PC-3 (cell line): ENCODE data around the gene OXCT2. TPM values are rescaled to one million over a fixed set of nuclear protein-coding genes. Genes with fewer than 3 reads are reported as not detected.

Experiments used
- ATAC-seq: fragments of 200-7000 bp; cut with Tn5 transposase; 2 replicates; pipeline ENCODE4 v1.9.1; 2020; ENCODE audit warnings: mild to moderate bottlenecking, moderate library complexity
- BruUV-seq: library from RNA; stranded (reverse); fragments of 400-500 nt; replicated peaks from 2 replicates; lab custom pipeline; 2021; lab: Mats Ljungman, UMichigan
- CTCF ChIA-PET: fragments of 300-600 bp; sonication (Branson Sonifier 250); formaldehyde crosslinking; loops from one replicate; lab custom pipeline; 2022; ENCODE audit warnings: antibody characterized with exemption; lab: Charles Lee
- POLR2A ChIA-PET: fragments of 300-600 bp; sonication (Branson Sonifier 250); formaldehyde crosslinking; loops from one replicate; lab custom pipeline; 2022; ENCODE audit warnings: antibody characterized with exemption; ENCODE audit not compliant: unreplicated experiment; lab: Charles Lee
- DNase-seq: peaks from one replicate; pipeline ENCODE4 v3.0.0-alpha.2; 2015
- H2AFZ ChIP-seq: fragments of 300-600 bp; sonication (generic); 2 replicates; pipeline ENCODE4 v1.6.0; 2016; ENCODE audit warnings: antibody characterized with exemption, low read length
- H3F3A ChIP-seq: fragments of 300-600 bp; sonication (generic); one replicate; pipeline ENCODE4 v1.6.0; 2017; ENCODE audit warnings: antibody characterized with exemption, low read length, control low read depth, mild to moderate bottlenecking; ENCODE audit not compliant: unreplicated experiment
- H3K27ac ChIP-seq: fragments of 300-600 bp; sonication (generic); 2 replicates; pipeline ENCODE4 v1.5.1; 2016; ENCODE audit warnings: mild to moderate bottlenecking, low read length
- H3K27me3 ChIP-seq: fragments of 300-600 bp; sonication (generic); 2 replicates; pipeline ENCODE4 v1.6.1; 2016; ENCODE audit warnings: low read length, mixed read lengths
- H3K36me3 ChIP-seq: fragments of 300-600 bp; sonication (generic); 2 replicates; pipeline ENCODE4 v1.6.1; 2016; ENCODE audit warnings: low read depth, mixed run types, low read length, mixed read lengths
- H3K4me1 ChIP-seq: fragments of 300-600 bp; sonication (generic); 2 replicates; pipeline ENCODE4 v1.5.1; 2016; ENCODE audit warnings: low read length; ENCODE audit not compliant: insufficient read depth
- H3K4me2 ChIP-seq: fragments of 300-600 bp; sonication (generic); 2 replicates; pipeline ENCODE4 v1.6.0; 2016; ENCODE audit warnings: low read length
- H3K4me3 ChIP-seq: fragments of 300-600 bp; sonication (generic); 2 replicates; pipeline ENCODE4 v1.5.1; 2016; ENCODE audit warnings: mild to moderate bottlenecking, low read length, mixed read lengths
- H3K79me2 ChIP-seq: fragments of 300-600 bp; sonication (generic); 2 replicates; pipeline ENCODE4 v1.6.1; 2017; ENCODE audit warnings: low read length, mixed read lengths
- H3K9ac ChIP-seq: fragments of 300-600 bp; sonication (generic); 2 replicates; pipeline ENCODE4 v1.6.0; 2016; ENCODE audit warnings: mild to moderate bottlenecking, low read length
- H3K9me2 ChIP-seq: fragments of 300-600 bp; sonication (generic); replicated peaks from 2 replicates; pipeline ENCODE4 v1.6.1; 2016; ENCODE audit warnings: mixed run types, low read length, mixed read lengths
- H3K9me3 ChIP-seq: fragments of 300-600 bp; sonication (generic); 2 replicates; pipeline ENCODE4 v1.6.1; 2016; ENCODE audit warnings: low read length, mixed read lengths
- H4K20me1 ChIP-seq: fragments of 300-600 bp; sonication (generic); 2 replicates; pipeline ENCODE4 v1.6.1; 2016; ENCODE audit warnings: low read length, mixed read lengths
- CTCF ChIP-seq: fragments of 300-600 bp; sonication (generic); conservative IDR thresholded peaks from 2 replicates; pipeline ENCODE4 v1.5.1; 2017; ENCODE audit warnings: antibody characterized with exemption, low read depth, mild to moderate bottlenecking, low read length
- EZH2 ChIP-seq: fragments of 300-600 bp; sonication (generic); IDR thresholded peaks from one replicate; pipeline ENCODE4 v1.6.1; 2017; ENCODE audit warnings: antibody characterized with exemption, mild to moderate bottlenecking, low read length; ENCODE audit not compliant: unreplicated experiment
- EZH2phosphoT487 ChIP-seq: fragments of 300-600 bp; sonication (generic); IDR thresholded peaks from 2 replicates; pipeline ENCODE4 v1.6.1; 2018; ENCODE audit warnings: mild to moderate bottlenecking, antibody characterized with exemption, low read length, borderline replicate concordance
- intact Hi-C: fragments of 100-400 bp; cut with micrococcal nuclease; formaldehyde crosslinking; loops from 2 replicates; pipeline ENCODE4 v1.9.0; 2023
- total RNA-seq: library from RNA; depleted of rRNA; stranded (reverse); fragments of >200 nt; gene quantifications from 2 replicates; pipeline ENCODE4 v1.2.3, GENCODE V29; 2014

OXCT2 gene
- total RNA-seq, 1 experiment from 2014 or later: 0.98 TPM

- H3K79me2 ChIP-seq: no peaks in the 10 kb centered on the region
- H3K27me3 ChIP-seq: no peaks in the 10 kb centered on the region
- no peaks in the 10 kb centered on the region for H3K4me1 ChIP-seq
- H4K20me1 ChIP-seq: no peaks in the 10 kb centered on the region
- no peak overlapping the region for H3K9ac ChIP-seq
- peaks cover 78% of the 10 kb centered on the region for H3K36me3 ChIP-seq
- ChIA-PET CTCF (no interaction called here), POLR2A (no interaction called here)
- no peak overlapping the region for H3K4me3 ChIP-seq
- DNase-seq: no peak
- H3K9me3 ChIP-seq: no peaks in the 10 kb centered on the region
- ATAC-seq: no peak
- H3K4me2 ChIP-seq: no peak overlapping the region
- no TSS peak for BruUV-seq
- H2AFZ ChIP-seq: no peak overlapping the region
- no peaks in the 10 kb centered on the region for H3K9me2 ChIP-seq
- H3K27ac ChIP-seq: no peak overlapping the region
- H3F3A ChIP-seq: no peaks in the 10 kb centered on the region
- intact Hi-C loops: no loop called here
- no peak for TF ChIP-seq EZH2phosphoT487
- TF ChIP-seq EZH2: no peak
- no peak for TF ChIP-seq CTCF
Observed at GRCh38 chr1:39751595-39751994, 19.6 kb downstream of the OXCT2 start.

DNA sequence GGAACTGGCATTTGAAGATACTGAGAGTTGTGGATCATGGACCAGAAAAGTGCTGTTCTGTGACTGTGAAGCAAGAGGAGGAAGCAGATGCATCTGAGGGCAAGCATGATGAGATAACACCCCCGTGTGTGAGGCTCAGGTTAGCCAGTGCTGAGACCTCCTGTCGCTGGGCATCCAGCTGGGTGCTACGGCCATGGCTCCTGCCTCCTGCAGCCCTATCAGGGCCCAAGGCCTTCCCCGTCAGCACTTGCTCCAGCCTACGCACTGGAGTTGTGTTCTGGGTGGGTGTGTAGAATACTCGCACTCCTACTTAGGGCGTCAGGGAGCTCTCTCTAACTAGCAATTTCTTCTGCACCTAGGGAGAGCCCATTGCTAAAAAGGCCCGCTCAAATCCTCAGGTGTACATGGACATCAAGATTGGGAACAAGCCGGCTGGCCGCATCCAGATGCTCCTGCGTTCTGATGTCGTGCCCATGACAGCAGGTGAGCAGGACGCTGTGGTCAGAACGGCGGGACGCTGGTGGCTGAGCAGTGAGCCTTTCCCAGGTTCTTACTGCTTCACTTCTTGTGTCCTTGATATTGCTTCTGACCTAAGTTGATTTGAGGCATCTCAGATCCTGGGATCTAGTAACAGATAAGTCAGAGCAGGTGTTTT lies 26.0 kb downstream of the OXCT2 start:
- ATAC-seq: no peak
- Histone ChIP-seq H3K27me3 (no peaks in the 10 kb centered on the region), H4K20me1 (no peaks in the 10 kb centered on the region), H3K79me2 (peaks cover 16% of the 10 kb centered on the region), H3K4me3 (no peak overlapping the region), H3K4me1 (peaks cover 3% of the 10 kb centered on the region), H3K36me3 (peaks cover 70% of the 10 kb centered on the region), H2AFZ (no peak overlapping the region), H3K9me3 (no peaks in the 10 kb centered on the region), H3K9ac (no peak overlapping the region), H3K9me2 (no peaks in the 10 kb centered on the region), H3K4me2 (no peak overlapping the region), H3F3A (no peaks in the 10 kb centered on the region), H3K27ac (no peak overlapping the region)
- TF ChIP-seq EZH2 (no peak), EZH2phosphoT487 (no peak), CTCF (no peak)
- intact Hi-C loops: no loop called here
- DNase-seq: no peak
- ChIA-PET CTCF (no interaction called here), POLR2A (interaction anchor here (0.6 kb wide), 1 partner anchor 166 kb away, joined by 4 read pairs; no protein-coding TSS in a partner anchor)
- BruUV-seq: no TSS peak
